Panc1 (cell line): ENCODE measurements around the gene MMADHC. TPM values are rescaled to one million over a fixed set of nuclear protein-coding genes. Genes with fewer than 3 reads are reported as not detected.

ENCODE experiments used
- ATAC-seq: fragments of 200-7000 bp; cut with Tn5 transposase; 2 replicates; pipeline ENCODE4 v1.9.1; 2020; ENCODE audit warnings: mild to moderate bottlenecking, moderate library complexity
- BruUV-seq: library from RNA; stranded (reverse); fragments of 400-500 nt; replicated peaks from 2 replicates; lab custom pipeline; 2021; lab: Mats Ljungman, UMichigan
- CTCF ChIA-PET: fragments of 300-600 bp; sonication (Branson Sonifier 250); formaldehyde crosslinking; loops from one replicate; lab custom pipeline; 2022; ENCODE audit warnings: antibody characterized with exemption; lab: Charles Lee
- POLR2A ChIA-PET: fragments of 300-600 bp; sonication (Branson Sonifier 250); formaldehyde crosslinking; loops from one replicate; lab custom pipeline; 2022; ENCODE audit warnings: antibody characterized with exemption; lab: Charles Lee
- DNase-seq: peaks from one replicate; pipeline ENCODE4 v3.0.0-alpha.2; 2010; ENCODE audit warnings: low read depth, low spot score
- H3K27ac ChIP-seq: 2 replicates; pipeline ENCODE4 v1.5.1; 2011; ENCODE audit warnings: mild to moderate bottlenecking, low read length, inconsistent platforms
- H3K27me3 ChIP-seq: fragments of 200-500 bp; sonication (Bioruptor generic); 2 replicates; pipeline ENCODE4 v1.6.0; 2014; ENCODE audit warnings: low read length, inconsistent platforms; ENCODE audit not compliant: control insufficient read depth, insufficient read depth
- H3K36me3 ChIP-seq: fragments of 200-500 bp; sonication (Bioruptor generic); 2 replicates; pipeline ENCODE4 v1.5.1; 2014; ENCODE audit warnings: inconsistent platforms, mild to moderate bottlenecking, low read length, moderate library complexity; ENCODE audit not compliant: control insufficient read depth, insufficient read depth
- H3K4me1 ChIP-seq: 2 replicates; pipeline ENCODE4 v1.5.1; 2011; ENCODE audit warnings: inconsistent platforms, mild to moderate bottlenecking, low read length, moderate library complexity; ENCODE audit not compliant: control insufficient read depth, insufficient read depth
- H3K4me3 ChIP-seq, 2 experiments: 2 replicates each; pipeline ENCODE4 v1.5.1; 2011 to 2012; ENCODE audit warnings: low read depth in 2 of 2, low read length in 2 of 2, mild to moderate bottlenecking in 2 of 2, inconsistent platforms in 1 of 2, moderate library complexity in 1 of 2
- H3K9me3 ChIP-seq: fragments of 200-500 bp; sonication (Bioruptor generic); 2 replicates; pipeline ENCODE4 v1.5.1; 2014; ENCODE audit warnings: low read depth, mild to moderate bottlenecking, inconsistent platforms, low read length, moderate library complexity; ENCODE audit not compliant: control insufficient read depth, insufficient read depth
- POLR2AphosphoS5 ChIP-seq: IDR thresholded peaks from 2 replicates; pipeline ENCODE4 v1.6.1; 2012; ENCODE audit warnings: mild to moderate bottlenecking, low read depth, low read length, moderate library complexity
- SIN3A ChIP-seq: IDR thresholded peaks from 2 replicates; pipeline ENCODE4 v1.6.1; 2012; ENCODE audit warnings: low read depth, mild to moderate bottlenecking, low read length, moderate library complexity, borderline replicate concordance; ENCODE audit not compliant: insufficient read depth
- TCF7L2 ChIP-seq: IDR thresholded peaks from 2 replicates; pipeline ENCODE4 v1.6.1; 2011; ENCODE audit warnings: mild to moderate bottlenecking, low read depth, low read length, inconsistent platforms
- in situ Hi-C: cut with HindIII; loops from 2 replicates; pipeline ENCODE4 v1.10.0; 2016; ENCODE audit warnings: low sequenced_read_pairs, low pct_unique_long_range_greater_than_20kb
- intact Hi-C: fragments of 100-400 bp; cut with micrococcal nuclease; formaldehyde crosslinking; loops from one replicate; pipeline ENCODE4 v1.10.0; 2022; ENCODE audit not compliant: unreplicated experiment
- total RNA-seq: library from RNA; stranded (reverse); gene quantifications from one replicate; pipeline ENCODE4 v1.2.1, GENCODE V29; 2021; ENCODE audit not compliant: unreplicated experiment
- TF ChIP-seq, protein P1 (sequence below), 2 experiments: IDR thresholded peaks; 2 replicates each; pipeline ENCODE4 v1.6.1; 2011 to 2012; ENCODE audit warnings: low read depth in 2 of 2, control low read depth in 1 of 2, low read length in 1 of 2, mild to moderate bottlenecking in 1 of 2, moderate library complexity in 1 of 2; ENCODE audit not compliant: insufficient read depth in 1 of 2
- TF ChIP-seq, protein P2 (sequence below): fragments of 450-650 bp; IDR thresholded peaks from 2 replicates; pipeline ENCODE4 v1.5.1; 2017; ENCODE audit warnings: mild to moderate bottlenecking

The MMADHC gene
- total RNA-seq, 1 experiment from 2014 or later, result 120 TPM

DNA sequence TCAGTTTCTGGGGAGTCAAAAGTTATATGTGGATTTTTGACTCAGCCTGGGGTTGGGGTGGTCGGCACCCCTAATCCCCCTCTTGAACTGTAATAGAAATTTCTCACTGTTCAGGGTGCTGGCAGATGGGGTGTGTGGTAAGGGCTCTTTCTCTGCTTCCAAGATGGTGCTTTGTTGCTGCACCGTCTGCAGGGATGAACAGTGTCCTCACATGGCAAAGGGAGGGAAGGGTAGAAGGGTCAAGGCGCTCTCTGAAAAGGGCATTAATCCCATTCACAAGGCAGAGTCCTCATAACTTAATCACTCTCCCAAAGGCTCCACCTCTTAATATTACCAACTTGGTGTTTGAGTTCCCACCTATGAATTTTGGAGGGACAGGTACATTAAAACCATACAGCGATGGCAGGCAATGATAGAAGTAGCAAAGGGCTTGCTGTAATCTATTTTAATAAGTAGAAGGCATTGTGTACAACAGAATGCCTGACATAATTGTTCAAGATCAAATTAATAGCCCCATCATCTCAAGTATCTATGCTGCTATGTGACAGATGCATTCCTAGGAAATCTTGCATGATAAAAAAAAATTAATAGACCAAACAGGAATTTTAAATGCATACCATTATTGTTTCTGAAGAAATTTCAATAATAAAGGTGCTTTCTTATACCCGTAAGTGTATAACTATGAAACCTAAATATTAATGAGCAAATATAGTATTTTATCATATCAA, 28.1 kb downstream of the MMADHC start:
- Histone ChIP-seq H3K4me3 (no peak overlapping the region), H3K27ac (no peak overlapping the region), H3K9me3 (no peaks in the 10 kb centered on the region), H3K36me3 (no peaks in the 10 kb centered on the region), H3K4me1 (peaks cover 11% of the 10 kb centered on the region), H3K27me3 (no peaks in the 10 kb centered on the region)
- no TSS peak for BruUV-seq
- CTCF ChIA-PET, result no interaction called here
- ATAC-seq (no peak), DNase-seq (no peak)
- no peak for TF ChIP-seq SIN3A
- no peak for TF ChIP-seq POLR2AphosphoS5
- in situ Hi-C loops (no loop called here), intact Hi-C loops (loop anchor here (5.0 kb wide), 1 partner anchor 232 kb away; no protein-coding TSS in a partner anchor)
- POLR2A ChIA-PET, result no interaction called here

DNA sequence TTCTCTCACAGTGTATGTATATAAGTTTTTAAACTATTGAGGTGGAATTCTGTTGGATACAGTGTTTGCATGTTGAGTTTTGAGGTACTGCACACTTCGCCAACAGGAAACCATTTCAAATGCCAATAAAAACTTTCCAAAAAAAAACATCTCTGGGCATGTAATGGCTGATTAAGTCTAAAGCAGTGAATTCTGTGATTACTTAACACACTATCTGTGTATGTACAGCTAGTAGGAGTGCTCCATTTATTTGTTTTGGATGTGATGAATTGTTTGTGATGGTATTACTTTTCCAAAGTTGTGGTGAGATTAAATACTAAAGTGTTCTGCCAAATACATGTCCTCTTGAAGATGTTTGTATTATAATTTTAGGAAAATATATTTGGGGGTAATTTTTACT, 31.1 kb downstream of the MMADHC start:
- no peak overlapping the region for H3K4me3 ChIP-seq
- no TSS peak for BruUV-seq
- CTCF ChIA-PET, result no interaction called here
- in situ Hi-C loops (no loop called here), intact Hi-C loops (loop anchor here (5.0 kb wide), 1 partner anchor 229 kb away; no protein-coding TSS in a partner anchor)
- H3K36me3 ChIP-seq, result no peaks in the 10 kb centered on the region
- TF ChIP-seq, protein P1, sequence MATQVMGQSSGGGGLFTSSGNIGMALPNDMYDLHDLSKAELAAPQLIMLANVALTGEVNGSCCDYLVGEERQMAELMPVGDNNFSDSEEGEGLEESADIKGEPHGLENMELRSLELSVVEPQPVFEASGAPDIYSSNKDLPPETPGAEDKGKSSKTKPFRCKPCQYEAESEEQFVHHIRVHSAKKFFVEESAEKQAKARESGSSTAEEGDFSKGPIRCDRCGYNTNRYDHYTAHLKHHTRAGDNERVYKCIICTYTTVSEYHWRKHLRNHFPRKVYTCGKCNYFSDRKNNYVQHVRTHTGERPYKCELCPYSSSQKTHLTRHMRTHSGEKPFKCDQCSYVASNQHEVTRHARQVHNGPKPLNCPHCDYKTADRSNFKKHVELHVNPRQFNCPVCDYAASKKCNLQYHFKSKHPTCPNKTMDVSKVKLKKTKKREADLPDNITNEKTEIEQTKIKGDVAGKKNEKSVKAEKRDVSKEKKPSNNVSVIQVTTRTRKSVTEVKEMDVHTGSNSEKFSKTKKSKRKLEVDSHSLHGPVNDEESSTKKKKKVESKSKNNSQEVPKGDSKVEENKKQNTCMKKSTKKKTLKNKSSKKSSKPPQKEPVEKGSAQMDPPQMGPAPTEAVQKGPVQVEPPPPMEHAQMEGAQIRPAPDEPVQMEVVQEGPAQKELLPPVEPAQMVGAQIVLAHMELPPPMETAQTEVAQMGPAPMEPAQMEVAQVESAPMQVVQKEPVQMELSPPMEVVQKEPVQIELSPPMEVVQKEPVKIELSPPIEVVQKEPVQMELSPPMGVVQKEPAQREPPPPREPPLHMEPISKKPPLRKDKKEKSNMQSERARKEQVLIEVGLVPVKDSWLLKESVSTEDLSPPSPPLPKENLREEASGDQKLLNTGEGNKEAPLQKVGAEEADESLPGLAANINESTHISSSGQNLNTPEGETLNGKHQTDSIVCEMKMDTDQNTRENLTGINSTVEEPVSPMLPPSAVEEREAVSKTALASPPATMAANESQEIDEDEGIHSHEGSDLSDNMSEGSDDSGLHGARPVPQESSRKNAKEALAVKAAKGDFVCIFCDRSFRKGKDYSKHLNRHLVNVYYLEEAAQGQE (IDR thresholded peaks at IDR 0.05; ENCODE audit: insufficient read depth in 1 of 2, low read depth in 2 of 2, low read length in 1 of 2), result no peak
- TF ChIP-seq SIN3A, result no peak
- no peak for TF ChIP-seq POLR2AphosphoS5
- TF ChIP-seq, protein P2, sequence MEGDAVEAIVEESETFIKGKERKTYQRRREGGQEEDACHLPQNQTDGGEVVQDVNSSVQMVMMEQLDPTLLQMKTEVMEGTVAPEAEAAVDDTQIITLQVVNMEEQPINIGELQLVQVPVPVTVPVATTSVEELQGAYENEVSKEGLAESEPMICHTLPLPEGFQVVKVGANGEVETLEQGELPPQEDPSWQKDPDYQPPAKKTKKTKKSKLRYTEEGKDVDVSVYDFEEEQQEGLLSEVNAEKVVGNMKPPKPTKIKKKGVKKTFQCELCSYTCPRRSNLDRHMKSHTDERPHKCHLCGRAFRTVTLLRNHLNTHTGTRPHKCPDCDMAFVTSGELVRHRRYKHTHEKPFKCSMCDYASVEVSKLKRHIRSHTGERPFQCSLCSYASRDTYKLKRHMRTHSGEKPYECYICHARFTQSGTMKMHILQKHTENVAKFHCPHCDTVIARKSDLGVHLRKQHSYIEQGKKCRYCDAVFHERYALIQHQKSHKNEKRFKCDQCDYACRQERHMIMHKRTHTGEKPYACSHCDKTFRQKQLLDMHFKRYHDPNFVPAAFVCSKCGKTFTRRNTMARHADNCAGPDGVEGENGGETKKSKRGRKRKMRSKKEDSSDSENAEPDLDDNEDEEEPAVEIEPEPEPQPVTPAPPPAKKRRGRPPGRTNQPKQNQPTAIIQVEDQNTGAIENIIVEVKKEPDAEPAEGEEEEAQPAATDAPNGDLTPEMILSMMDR, result no peak
- TF ChIP-seq TCF7L2, result no peak
- DNase-seq (no peak), ATAC-seq (no peak)
- POLR2A ChIA-PET, result no interaction called here
- no peaks in the 10 kb centered on the region for H3K4me1 ChIP-seq
- H3K9me3 ChIP-seq, result no peaks in the 10 kb centered on the region
- H3K27me3 ChIP-seq, result no peaks in the 10 kb centered on the region
- H3K27ac ChIP-seq, result no peak overlapping the region

DNA sequence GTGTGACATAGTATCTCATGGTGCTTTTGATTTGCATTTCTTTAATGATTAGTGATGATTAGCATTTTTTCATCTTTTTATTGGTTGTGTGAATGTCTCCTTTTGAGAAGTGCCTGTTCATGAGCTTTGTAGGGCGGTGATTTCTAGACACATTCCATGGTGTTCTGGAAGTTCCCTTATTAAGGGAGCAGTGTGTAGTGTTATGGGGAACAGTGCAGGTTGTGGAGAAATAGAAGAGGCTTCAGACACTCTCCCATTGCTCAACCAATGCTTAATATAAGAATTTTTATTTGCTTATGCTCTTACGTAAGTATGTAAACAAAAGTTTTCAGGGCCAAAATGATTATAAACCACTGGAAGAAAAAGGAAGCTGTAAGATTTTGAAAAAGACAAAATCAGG, 34.7 kb downstream of the MMADHC start:
- no peak overlapping the region for H3K27ac ChIP-seq
- H3K9me3 ChIP-seq, result no peaks in the 10 kb centered on the region
- intact Hi-C loops (no loop called here), in situ Hi-C loops (no loop called here)
- BruUV-seq, result no TSS peak
- H3K4me3 ChIP-seq, result no peak overlapping the region
- ChIA-PET POLR2A (interaction anchor here (0.6 kb wide), 1 partner anchor 518 kb away, joined by 4 read pairs; no protein-coding TSS in a partner anchor), CTCF (no interaction called here)
- no peaks in the 10 kb centered on the region for H3K36me3 ChIP-seq
- TF ChIP-seq SIN3A (no peak), TCF7L2 (no peak), POLR2AphosphoS5 (no peak)
- TF ChIP-seq, protein P2, result no peak
- TF ChIP-seq, protein P1 (IDR thresholded peaks at IDR 0.05; ENCODE audit: insufficient read depth in 1 of 2, low read depth in 2 of 2, low read length in 1 of 2), result no peak
- no peak for ATAC-seq
- DNase-seq, result no peak
- no peaks in the 10 kb centered on the region for H3K4me1 ChIP-seq
- no peaks in the 10 kb centered on the region for H3K27me3 ChIP-seq
